Psoas muscle (tissue), 8 donors: ENCODE results near the gene DCN. TPM values are rescaled to one million over a fixed set of nuclear protein-coding genes. Genes with fewer than 3 reads are reported as not detected.

Experiments
- ATAC-seq, 4 donors: fragments of 200-7000 bp; cut with Tn5 transposase; one replicate each; pipeline ENCODE4 v1.9.1; 2020; ENCODE audit warnings: moderate library complexity in 3 of 4, mild to moderate bottlenecking in 2 of 4
- DNase-seq, 2 donors: peaks; one replicate each; pipeline ENCODE4 v3.0.0-alpha.2; 2020
- H3K27ac ChIP-seq: fragments of 200-600 bp; one replicate; pipeline ENCODE4 v1.8.0; 2022
- H3K27me3 ChIP-seq, 3 donors: fragments of 200-600 bp in 1 of 3; one replicate each; pipeline versions ENCODE4 v1.6.1 to v1.8.0; 2013 to 2022; ENCODE audit warnings: low read length in 2 of 3, mild to moderate bottlenecking in 2 of 3, moderate library complexity in 1 of 3; ENCODE audit not compliant: insufficient read depth in 3 of 3
- H3K36me3 ChIP-seq, 2 donors: fragments of 200-600 bp in 1 of 2; one replicate each; pipeline versions ENCODE4 v1.6.1 to v1.8.0; 2013 to 2022; ENCODE audit warnings: low read depth in 1 of 2, mild to moderate bottlenecking in 1 of 2, moderate library complexity in 1 of 2; ENCODE audit not compliant: insufficient read depth in 1 of 2
- H3K4me1 ChIP-seq: fragments of 200-600 bp; one replicate; pipeline ENCODE4 v1.8.0; 2022
- H3K4me3 ChIP-seq: fragments of 200-600 bp; one replicate; pipeline ENCODE4 v1.8.0; 2022; ENCODE audit warnings: mild to moderate bottlenecking
- H3K9me3 ChIP-seq: fragments of 200-600 bp; one replicate; pipeline ENCODE4 v1.8.0; 2022
- CTCF ChIP-seq: fragments of 200-600 bp; IDR thresholded peaks from one replicate; pipeline ENCODE4 v1.8.0; 2022; ENCODE audit warnings: antibody characterized with exemption
- WGBS, 3 donors: extraction: QIAGEN DNeasy Blood & Tissue Kit; methylation state at CpG; one replicate each; pipeline versions ENCODE4 v1.1.6 to v1.1.7; 2013; 5-methylcytosine and 5-hydroxymethylcytosine counted together
- intact Hi-C, 2 donors: fragments of 100-400 bp; cut with DNase I; formaldehyde crosslinking; loops; one replicate each; pipeline versions ENCODE4 v1.11.0 to v1.14.2; 2022
- polyA plus RNA-seq, 3 donors: library from polyadenylated mRNA; stranded (reverse); fragments of 200-250 nt; gene quantifications; one replicate each; pipeline ENCODE4 v1.2.3, GENCODE V29; 2013
- total RNA-seq, 4 donors: library from RNA; stranded (reverse); fragmentation: NEBNext Ultra II Directional in 2 of 4; extraction: Animal tissue kit (Norgen Biotek cat#: 25700) in 2 of 4; gene quantifications; one replicate each; pipeline versions ENCODE4 v1.2.1 to v1.2.4, GENCODE V29; 2021 to 2023
- donor health status: healthy with polysubstance abuse.
- donor health status: DM: no; HTN: no; CAD: no; lungs with moderate emphysema.
- donor health status: Bipolar disorder and iron deficiency.
- donor health status: healthy.
- donor health status: DM: yes; HTN: yes; CAD: no.
- donor health status: DM: no; HTN: no; CAD: no.
- donor health status: DM: no; HTN: no; CAD: no.
- donor health status: DM: yes; HTN: yes; CAD: no.

Gene DCN
- total and polyA plus RNA-seq, 7 donors = 219 to 361 (median 227) TPM

GRCh38 chr12:91176358-91176757, 6.3 kb downstream of the DCN start:
- intact Hi-C loops = loop anchor here in 1 of 2 donors (10.0 kb wide), 1 partner anchor 148 kb away; no protein-coding TSS in a partner anchor
- H3K4me1 ChIP-seq = no peaks in the 10 kb centered on the region
- DNase-seq (no peak), ATAC-seq (no peak)
- H3K27ac ChIP-seq = no peak overlapping the region
- WGBS, 3 donors = 89 to 92% (median 91%) methylated on average over 2 of the region's 2 CpGs
- H3K4me3 ChIP-seq = peak overlapping the region; percentile 45
- TF ChIP-seq CTCF = no peak
- H3K27me3 ChIP-seq = no peaks in the 10 kb centered on the region
- H3K36me3 ChIP-seq = no peaks in the 10 kb centered on the region
- H3K9me3 ChIP-seq = no peaks in the 10 kb centered on the region

GRCh38 chr12:91173124-91173523, 9.5 kb downstream of the DCN start:
- H3K27ac ChIP-seq = no peak overlapping the region
- intact Hi-C loops = loop anchor here in 1 of 2 donors (10.0 kb wide), 1 partner anchor 152 kb away; no protein-coding TSS in a partner anchor
- no peaks in the 10 kb centered on the region for H3K9me3 ChIP-seq
- ATAC-seq (peak in 1 of 4 donors; percentile 35), DNase-seq (no peak)
- H3K27me3 ChIP-seq = no peaks in the 10 kb centered on the region
- no peaks in the 10 kb centered on the region for H3K36me3 ChIP-seq
- no peak for TF ChIP-seq CTCF
- no peaks in the 10 kb centered on the region for H3K4me1 ChIP-seq
- WGBS, 3 donors = 27 to 41% (median 33%) methylated on average over 1 of the region's 1 CpG
- no peak overlapping the region for H3K4me3 ChIP-seq

- ATAC-seq (no peak), DNase-seq (no peak)
- intact Hi-C loops = loop anchor here in 1 of 2 donors (10.0 kb wide), 1 partner anchor 153 kb away; no protein-coding TSS in a partner anchor
- Histone ChIP-seq H3K9me3 (no peaks in the 10 kb centered on the region), H3K36me3 (no peaks in the 10 kb centered on the region), H3K27ac (no peak overlapping the region), H3K27me3 (no peaks in the 10 kb centered on the region), H3K4me1 (no peaks in the 10 kb centered on the region), H3K4me3 (no peak overlapping the region)
- TF ChIP-seq CTCF = no peak
These were observed 10.5 kb downstream of the DCN start for GRCh38 chr12:91172096-91172495.

GRCh38 chr12:91171476-91171875, 11.1 kb downstream of the DCN start:
- Histone ChIP-seq H3K36me3 (no peaks in the 10 kb centered on the region), H3K9me3 (no peaks in the 10 kb centered on the region), H3K4me3 (no peak overlapping the region), H3K27ac (no peak overlapping the region), H3K4me1 (no peaks in the 10 kb centered on the region), H3K27me3 (no peaks in the 10 kb centered on the region)
- intact Hi-C loops = loop anchor here in 1 of 2 donors (10.0 kb wide), 1 partner anchor 153 kb away; no protein-coding TSS in a partner anchor
- 19 to 32% (median 32%) methylated on average over 2 of the region's 2 CpGs for WGBS, 3 donors
- DNase-seq (peak in 1 of 2 donors; percentile 49), ATAC-seq (peak; percentile 54 to 67 (median 60))
- no peak for TF ChIP-seq CTCF

- Histone ChIP-seq H3K4me1 (no peaks in the 10 kb centered on the region), H3K36me3 (no peaks in the 10 kb centered on the region), H3K4me3 (no peak overlapping the region), H3K27ac (no peak overlapping the region), H3K27me3 (no peaks in the 10 kb centered on the region), H3K9me3 (no peaks in the 10 kb centered on the region)
- TF ChIP-seq CTCF = no peak
- no peak for DNase-seq
- no peak for ATAC-seq
- intact Hi-C loops = no loop called here
These were observed 19.5 kb downstream of the DCN start for GRCh38 chr12:91163116-91163515.
